Measurements from ENCODE around the gene DIS3.
"Not testable (repeated sequence)": the region's sequence is repeated elsewhere in the genome, so short reads cannot be mapped to it uniquely, and the experiment has no call there.

DIS3 gene

DNA sequence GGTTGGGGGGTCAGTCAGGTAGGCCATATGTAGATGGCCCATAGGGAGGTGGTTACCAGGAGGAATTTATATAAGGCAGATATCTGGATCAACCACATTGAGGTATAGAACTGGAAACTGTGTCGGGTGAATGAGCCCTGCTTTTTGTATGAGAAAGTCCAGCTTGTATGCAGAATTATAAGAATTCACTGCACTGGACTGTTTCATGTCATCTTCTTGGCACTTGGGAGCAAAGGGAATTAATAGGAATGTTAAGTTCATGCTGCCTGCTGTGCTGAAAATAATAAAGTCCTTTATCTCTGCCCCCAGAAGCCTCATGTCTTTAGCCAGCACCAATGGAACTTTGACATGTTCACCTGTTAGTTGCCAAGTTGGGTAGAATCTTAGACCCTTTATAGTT lies 41.7 kb downstream of the DIS3 start:
- no peak for DNase-seq (ENCODE audit: low read depth)

DNA sequence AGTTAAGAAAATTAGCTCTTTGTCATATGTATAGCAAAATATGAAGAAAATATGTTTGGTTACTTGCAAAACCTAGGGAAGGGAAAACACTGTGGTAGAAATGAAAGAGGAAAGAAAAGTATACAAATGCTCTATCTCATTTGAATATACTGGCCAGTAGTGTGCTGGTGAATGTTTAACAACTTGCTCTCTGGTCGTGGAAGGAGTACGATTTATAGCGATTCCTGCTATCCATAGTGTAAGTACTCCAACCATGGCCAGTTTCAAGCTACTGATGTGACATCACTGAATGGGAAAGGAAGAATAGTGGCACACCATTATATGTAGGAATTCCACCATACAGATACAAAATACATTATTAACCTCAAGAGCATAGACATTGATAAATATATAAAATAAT lies 44.7 kb downstream of the DIS3 start:
- DNase-seq (ENCODE audit: low read depth): no peak

DNA sequence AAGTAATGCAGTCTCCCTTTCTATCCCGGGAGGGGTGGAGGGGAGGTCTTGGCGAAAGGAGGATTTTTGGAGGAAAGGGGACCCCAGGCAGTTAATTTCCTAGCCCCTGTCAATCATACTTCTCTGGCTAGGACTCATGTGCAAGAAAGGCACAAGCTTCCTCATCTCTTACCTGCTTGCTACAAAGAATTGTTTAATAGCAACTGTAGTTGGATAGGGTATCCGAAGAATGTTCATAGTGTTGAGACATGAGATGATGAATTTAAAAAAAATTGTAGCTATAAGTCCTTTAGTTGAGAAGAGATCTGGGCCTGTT lies 53.5 kb downstream of the DIS3 start:
- no peak for DNase-seq (ENCODE audit: low read depth)

DNA sequence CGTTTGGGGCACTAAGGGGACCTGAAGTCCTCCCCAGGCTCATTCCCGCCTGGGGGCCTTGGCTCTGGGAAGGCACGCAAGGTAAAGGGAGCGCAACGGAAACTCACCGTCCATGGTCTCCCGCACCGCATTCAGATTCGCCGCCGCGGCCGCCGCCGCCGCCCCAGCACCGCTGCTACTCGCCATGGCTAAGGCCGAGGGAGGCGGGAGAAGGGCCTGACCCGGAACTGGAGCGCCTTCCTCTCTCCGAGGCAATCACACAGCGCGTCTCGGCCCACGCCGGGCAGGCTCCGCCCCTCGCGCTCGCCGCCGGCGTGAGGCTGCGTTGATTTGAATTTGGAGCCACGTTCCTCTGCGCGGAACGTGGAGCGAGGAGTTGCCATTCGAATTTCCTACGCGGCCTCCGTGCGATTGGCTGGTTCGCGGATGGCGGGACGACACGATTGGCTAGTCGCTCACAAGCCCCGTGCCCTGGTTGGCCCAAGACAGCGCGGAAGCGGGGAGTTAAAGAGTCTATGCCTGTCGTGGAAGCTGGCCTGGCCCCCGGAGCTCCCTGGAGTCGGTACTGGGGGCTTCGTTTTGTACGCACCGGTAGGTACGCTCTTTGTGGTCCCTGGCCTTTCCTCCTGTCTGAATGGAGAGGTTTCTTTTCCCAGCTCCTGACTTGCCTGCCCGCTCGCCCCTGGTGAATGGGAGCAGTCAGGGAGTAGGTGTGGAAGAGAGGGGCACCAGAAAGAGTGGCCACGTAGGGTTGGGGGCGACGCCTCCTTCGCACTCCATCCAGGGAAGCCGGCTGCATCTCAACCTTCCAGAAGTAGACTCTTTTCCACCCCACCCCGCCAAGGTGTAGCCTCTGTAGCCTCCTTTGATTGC lies 54.0 kb downstream of the DIS3 start, which contains the start of the genes BORA and MZT1:
TSS of gene BORA (plus strand) at position 507 of the 873 bp plus-strand sequence. CDS start 1,018 bp downstream, outside the sequence.
TSS of gene MZT1 (minus strand) at position 213 of the 873 bp plus-strand sequence. CDS start at position 186, 27 bp downstream.
- DNase-seq (ENCODE audit: low read depth): peak; percentile 91

DNA sequence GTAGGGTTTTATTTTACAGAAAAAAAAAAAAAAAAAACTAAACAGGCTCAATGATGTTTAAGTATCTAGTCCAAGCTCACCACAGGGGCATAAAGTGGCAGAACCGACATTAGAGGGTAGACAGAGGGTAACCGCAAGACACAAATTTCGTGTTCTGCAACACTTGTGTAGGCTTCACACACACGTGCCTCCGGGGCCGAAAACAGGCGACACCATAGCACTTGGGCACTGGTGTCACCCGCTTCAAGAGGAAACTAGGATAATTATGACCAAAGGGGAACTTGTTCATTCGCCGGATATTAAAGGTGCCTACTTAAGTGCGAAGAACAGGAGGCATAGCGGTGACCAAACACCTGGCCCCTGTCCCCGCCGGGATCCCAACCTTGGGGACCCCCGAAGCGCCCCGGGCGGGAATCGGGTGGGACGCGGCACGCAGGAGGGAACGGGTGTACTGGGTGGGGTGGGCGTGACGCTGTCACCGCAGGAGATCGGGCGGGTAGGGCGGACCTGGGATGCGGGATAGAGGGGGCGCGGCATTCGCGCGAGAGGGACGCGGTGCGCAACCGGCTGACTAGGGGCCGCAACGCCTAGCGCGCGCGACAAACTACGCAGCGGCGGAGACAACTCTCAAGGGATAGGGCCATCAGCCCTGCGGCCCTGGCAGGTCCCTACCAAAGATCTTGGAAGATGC lies 54.8 kb downstream of the DIS3 start:
- DNase-seq (ENCODE audit: low read depth): no peak

DNA sequence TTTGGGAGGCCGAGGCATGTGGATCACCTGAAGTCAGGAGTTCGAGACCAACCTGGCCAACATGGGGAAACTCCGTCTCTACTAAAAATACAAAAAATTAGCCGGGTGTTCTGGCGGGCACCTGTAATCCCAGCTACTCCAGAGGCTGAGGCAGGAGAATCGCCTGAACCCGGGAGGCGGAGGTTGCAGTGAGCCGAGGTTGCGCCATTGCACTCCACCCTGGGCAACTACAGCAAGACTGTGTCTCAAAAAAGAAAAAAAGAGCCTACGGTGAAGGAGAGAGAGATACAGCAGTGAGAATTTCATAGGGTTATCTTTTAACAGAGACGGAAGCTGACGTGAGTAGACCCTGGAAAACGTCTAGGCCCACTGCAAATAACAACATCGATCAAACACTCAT lies 55.5 kb downstream of the DIS3 start:
- not testable (repeated sequence) for DNase-seq (ENCODE audit: low read depth)

DNA sequence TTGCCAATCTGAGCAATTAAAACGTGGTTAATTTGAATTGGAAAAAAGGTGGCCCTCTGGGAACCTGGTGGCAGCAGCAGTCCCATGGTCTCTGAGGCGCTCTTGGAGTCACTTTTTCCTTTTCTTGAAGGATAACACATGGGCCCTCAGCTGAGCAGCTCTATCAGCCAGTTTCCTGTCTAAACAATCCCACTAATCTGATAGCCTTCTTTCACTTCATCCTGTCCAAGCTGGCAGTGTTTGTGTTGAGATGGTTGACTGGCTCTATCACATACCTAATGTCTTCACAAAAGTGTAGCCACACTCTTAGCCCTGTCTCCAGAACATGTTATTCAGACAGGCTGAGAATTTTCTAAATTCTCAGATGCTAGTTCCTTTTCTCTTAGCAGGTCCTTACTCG lies 64.9 kb downstream of the DIS3 start:
- DNase-seq (ENCODE audit: low read depth): no peak
